ENCODE results near the gene AIF1. TPM values are rescaled to one million over a fixed set of nuclear protein-coding genes. Genes with fewer than 3 reads are reported as not detected.

The AIF1 gene
- total RNA-seq, 1 donor from 2014 or later, result not detected

DNA sequence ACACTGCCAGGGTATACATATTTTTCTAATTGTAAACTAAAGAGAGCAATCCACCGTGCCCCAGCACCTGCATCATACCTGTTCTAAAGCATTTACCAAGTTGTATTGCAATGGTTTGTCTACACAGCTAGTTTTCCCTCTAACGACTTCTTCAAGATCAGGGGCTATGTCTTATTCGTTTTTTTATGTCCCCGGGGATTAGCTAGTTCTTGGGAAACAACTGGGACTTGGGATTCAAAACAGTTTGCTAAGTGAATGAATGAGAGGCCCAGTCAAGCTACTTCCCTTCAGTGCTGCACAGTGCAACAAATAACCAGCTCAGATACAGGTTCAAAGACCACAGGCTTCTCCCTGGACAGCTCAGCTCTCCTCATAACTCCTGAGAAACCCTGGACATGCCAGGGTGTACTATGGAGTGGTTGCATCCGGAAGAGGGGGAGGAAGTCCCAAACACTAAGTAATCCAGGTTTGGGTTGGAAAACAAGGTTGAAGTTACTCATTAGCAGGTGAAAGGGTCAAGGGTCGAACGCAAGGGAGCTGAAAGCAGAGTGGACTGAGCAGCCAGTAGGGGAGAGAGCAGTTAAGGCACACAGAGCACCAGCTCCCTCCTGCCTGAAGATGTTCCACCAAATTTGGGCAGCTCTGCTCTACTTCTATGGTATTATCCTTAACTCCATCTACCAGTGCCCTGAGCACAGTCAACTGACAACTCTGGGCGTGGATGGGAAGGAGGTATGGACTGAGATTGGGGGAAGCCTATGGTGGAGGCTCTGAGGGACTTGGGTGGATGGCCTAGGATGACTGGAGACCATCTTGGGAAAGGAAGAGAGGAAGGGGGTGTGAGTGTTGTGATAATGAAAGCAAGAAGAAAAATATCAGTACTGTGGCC is 40.6 kb downstream of the AIF1 start, which contains the start of gene APOM:
APOM (plus strand) TSS at position 546 of the 889 bp plus-strand sequence; CDS start at position 619, 73 bp downstream.
- H3K4me1 Mint-ChIP-seq, result peaks cover 58% of the 10 kb centered on the region
- H3K4me3 Mint-ChIP-seq, result peak within 1 kb of the TSS; percentile 79
- H3K27ac Mint-ChIP-seq (ENCODE audit: unreplicated experiment), result peak within 1 kb of the TSS; percentile 12
- H3K9me3 Mint-ChIP-seq, result no peaks in the 10 kb centered on the region
- H3K36me3 Mint-ChIP-seq (ENCODE audit: low read depth), result peaks cover 7% of the 10 kb centered on the region
- TF ChIP-seq, protein P1, sequence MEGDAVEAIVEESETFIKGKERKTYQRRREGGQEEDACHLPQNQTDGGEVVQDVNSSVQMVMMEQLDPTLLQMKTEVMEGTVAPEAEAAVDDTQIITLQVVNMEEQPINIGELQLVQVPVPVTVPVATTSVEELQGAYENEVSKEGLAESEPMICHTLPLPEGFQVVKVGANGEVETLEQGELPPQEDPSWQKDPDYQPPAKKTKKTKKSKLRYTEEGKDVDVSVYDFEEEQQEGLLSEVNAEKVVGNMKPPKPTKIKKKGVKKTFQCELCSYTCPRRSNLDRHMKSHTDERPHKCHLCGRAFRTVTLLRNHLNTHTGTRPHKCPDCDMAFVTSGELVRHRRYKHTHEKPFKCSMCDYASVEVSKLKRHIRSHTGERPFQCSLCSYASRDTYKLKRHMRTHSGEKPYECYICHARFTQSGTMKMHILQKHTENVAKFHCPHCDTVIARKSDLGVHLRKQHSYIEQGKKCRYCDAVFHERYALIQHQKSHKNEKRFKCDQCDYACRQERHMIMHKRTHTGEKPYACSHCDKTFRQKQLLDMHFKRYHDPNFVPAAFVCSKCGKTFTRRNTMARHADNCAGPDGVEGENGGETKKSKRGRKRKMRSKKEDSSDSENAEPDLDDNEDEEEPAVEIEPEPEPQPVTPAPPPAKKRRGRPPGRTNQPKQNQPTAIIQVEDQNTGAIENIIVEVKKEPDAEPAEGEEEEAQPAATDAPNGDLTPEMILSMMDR (conservative IDR thresholded peaks at IDR 0.05), result no peak
- peaks cover 9% of the 10 kb centered on the region for H3K27me3 Mint-ChIP-seq (ENCODE audit: low read depth)
- DNase-seq (ENCODE audit: low read depth, low spot score), result no peak

DNA sequence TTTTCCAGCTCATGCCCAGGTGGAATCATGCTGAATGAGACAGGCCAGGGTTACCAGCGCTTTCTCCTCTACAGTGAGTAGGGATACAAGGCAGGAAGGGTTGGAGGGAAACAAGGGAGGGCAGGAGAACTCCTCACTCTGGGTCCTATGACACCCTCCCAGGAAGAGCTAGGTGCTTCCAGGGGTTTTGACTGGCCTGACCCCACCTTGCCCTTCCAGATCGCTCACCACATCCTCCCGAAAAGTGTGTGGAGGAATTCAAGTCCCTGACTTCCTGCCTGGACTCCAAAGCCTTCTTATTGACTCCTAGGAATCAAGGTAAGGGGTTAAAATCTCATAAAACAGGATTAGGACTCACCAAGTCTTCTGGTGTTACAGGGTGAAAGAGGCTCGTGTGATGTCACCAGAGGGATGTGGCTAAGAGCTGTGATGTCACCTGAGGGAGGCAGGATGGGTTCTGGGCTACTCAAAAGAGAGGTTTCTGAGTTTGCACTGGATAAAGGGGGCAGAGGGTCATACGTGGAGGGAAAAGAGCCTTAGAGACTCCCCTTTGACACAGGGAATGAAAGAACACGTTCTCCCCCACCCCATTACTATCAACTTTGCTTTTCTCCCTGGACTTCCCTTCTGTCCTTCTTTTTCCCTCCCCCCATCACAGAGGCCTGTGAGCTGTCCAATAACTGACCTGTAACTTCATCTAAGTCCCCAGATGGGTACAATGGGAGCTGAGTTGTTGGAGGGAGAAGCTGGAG is 42.5 kb downstream of the AIF1 start:
- Mint-ChIP-seq H3K4me1 (peaks cover 50% of the 10 kb centered on the region), H3K27ac (ENCODE audit: unreplicated experiment) (no peak overlapping the region), H3K4me3 (peak overlapping the region; percentile 93), H3K36me3 (ENCODE audit: low read depth) (no peaks in the 10 kb centered on the region), H3K27me3 (ENCODE audit: low read depth) (peaks cover 4% of the 10 kb centered on the region), H3K9me3 (no peaks in the 10 kb centered on the region)
- TF ChIP-seq, protein P1 (conservative IDR thresholded peaks at IDR 0.05), result no peak
- DNase-seq (ENCODE audit: low read depth, low spot score), result no peak

DNA sequence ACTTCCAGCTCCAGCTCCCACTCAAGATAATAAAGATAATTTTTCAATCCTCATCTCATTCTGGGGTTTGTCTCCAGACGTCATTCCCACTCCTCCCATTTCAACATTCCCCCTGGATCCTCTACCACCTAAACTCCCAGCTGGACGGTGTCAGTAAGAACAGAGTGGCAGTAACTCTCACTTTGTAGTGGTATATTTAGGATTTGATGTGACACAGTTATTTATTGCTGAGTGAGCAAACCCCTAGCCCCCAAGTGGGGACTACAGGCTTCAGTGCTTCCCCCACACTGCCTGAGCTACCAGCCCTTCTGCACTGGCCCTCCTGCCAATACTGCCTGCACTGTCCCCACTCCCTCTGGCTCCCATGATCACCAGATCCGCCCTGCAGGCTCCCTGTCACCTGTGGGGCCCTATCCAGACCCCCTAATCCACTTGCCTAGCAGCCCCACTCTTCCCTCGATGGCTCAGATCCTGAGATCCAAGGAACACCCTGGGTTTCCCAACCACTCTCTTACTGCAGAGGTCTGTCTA is 43.2 kb downstream of the AIF1 start:
- no peaks in the 10 kb centered on the region for H3K36me3 Mint-ChIP-seq (ENCODE audit: low read depth)
- DNase-seq (ENCODE audit: low read depth, low spot score), result no peak
- peak overlapping the region; percentile 93 for H3K4me3 Mint-ChIP-seq
- H3K9me3 Mint-ChIP-seq, result no peaks in the 10 kb centered on the region
- H3K27ac Mint-ChIP-seq (ENCODE audit: unreplicated experiment), result no peak overlapping the region
- H3K4me1 Mint-ChIP-seq, result peaks cover 47% of the 10 kb centered on the region
- no peaks in the 10 kb centered on the region for H3K27me3 Mint-ChIP-seq (ENCODE audit: low read depth)
- TF ChIP-seq, protein P1 (conservative IDR thresholded peaks at IDR 0.05), result no peak

DNA sequence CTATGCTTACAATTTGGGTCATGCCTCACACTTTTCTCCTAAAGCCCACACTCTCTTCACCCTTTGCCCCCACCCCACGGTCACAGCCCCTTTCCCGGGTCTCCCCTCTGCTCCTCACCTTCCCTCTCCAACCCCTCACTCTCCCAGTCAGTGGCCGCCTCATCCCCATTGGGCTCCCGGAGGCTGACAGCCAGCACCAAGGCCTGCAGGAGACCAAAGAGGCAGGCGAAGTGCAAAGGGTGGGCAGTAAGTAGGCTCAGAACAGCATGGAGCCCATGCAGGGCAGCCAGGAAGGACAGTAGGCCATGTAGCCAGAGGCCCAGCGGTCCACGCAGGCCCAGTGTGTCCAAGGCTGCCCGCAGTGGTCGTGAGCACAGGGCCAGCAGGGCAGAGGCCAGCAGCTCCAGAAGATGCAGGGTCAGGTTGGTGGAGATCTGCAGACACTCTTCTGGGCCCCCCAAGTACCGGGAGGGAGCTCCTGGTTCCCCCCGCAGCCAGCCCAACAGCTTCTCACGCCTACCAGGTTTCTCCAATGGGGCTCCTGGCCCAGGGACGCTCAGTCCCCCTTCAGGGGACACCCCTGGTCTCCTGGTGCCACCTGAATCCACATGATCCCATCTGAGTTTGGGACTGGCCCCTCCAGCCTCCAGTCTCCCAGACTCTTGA is 44.1 kb downstream of the AIF1 start:
- H3K27ac Mint-ChIP-seq (ENCODE audit: unreplicated experiment), result no peak overlapping the region
- no peak for DNase-seq (ENCODE audit: low read depth, low spot score)
- TF ChIP-seq, protein P1 (conservative IDR thresholded peaks at IDR 0.05), result no peak
- H3K4me1 Mint-ChIP-seq, result peaks cover 56% of the 10 kb centered on the region
- no peaks in the 10 kb centered on the region for H3K36me3 Mint-ChIP-seq (ENCODE audit: low read depth)
- no peaks in the 10 kb centered on the region for H3K9me3 Mint-ChIP-seq
- H3K4me3 Mint-ChIP-seq, result peak overlapping the region; percentile 93
- H3K27me3 Mint-ChIP-seq (ENCODE audit: low read depth), result no peaks in the 10 kb centered on the region
